ENCODE measurements around the gene FKBP14.

GRCh38 chr7:29976673-29977415 lies 49.7 kb downstream of the FKBP14 start:
- TF ChIP-seq RARB (CRISPR knock-in tag; IDR thresholded peaks at IDR 0.05) (no peak), ZNF8 (CRISPR knock-in tag; IDR thresholded peaks at IDR 0.05) (no peak), PATZ1 (CRISPR knock-in tag; IDR thresholded peaks at IDR 0.05; ENCODE audit: borderline replicate concordance) (no peak), POU6F1 (CRISPR knock-in tag; IDR thresholded peaks at IDR 0.05; ENCODE audit: borderline replicate concordance, low read depth) (no peak), GLIS3 (CRISPR knock-in tag; IDR thresholded peaks at IDR 0.05) (no peak), ESRRG (CRISPR knock-in tag; IDR thresholded peaks at IDR 0.05) (no peak), ISL1 (CRISPR knock-in tag; IDR thresholded peaks at IDR 0.05) (no peak)

All from SK-N-SH treated with all-trans-retinoic acid at 6 μM for 48 hours (cell line).